RWPE2 (cell line): Measurements from ENCODE around the gene CLP1.

Experiments used
- ATAC-seq: fragments of 200-7000 bp; cut with Tn5 transposase; 3 replicates; pipeline ENCODE4 v1.9.1; 2021; ENCODE audit warnings: low read depth
- DNase-seq: peaks from one replicate; pipeline ENCODE4 v3.0.0-alpha.2; 2020; ENCODE audit warnings: low spot score
- H3K27ac ChIP-seq: fragments of 450-650 bp; 2 replicates; pipeline ENCODE4 v1.5.1; 2017; ENCODE audit warnings: mild to moderate bottlenecking; ENCODE audit not compliant: poor library complexity, severe bottlenecking
- H3K27me3 ChIP-seq: fragments of 250-450 bp; sonication (Bioruptor Pico); 2 replicates; pipeline ENCODE4 v1.5.1; 2021; ENCODE audit warnings: mild to moderate bottlenecking, moderate library complexity; ENCODE audit not compliant: insufficient read depth, poor library complexity, severe bottlenecking
- H3K36me3 ChIP-seq: fragments of 250-450 bp; sonication (Bioruptor Pico); 2 replicates; pipeline ENCODE4 v1.5.1; 2020; ENCODE audit warnings: low read depth, mild to moderate bottlenecking, moderate library complexity
- H3K4me1 ChIP-seq: fragments of 250-450 bp; sonication (Bioruptor Pico); 2 replicates; pipeline ENCODE4 v1.5.1; 2021; ENCODE audit warnings: mild to moderate bottlenecking, moderate library complexity; ENCODE audit not compliant: insufficient read depth, poor library complexity, severe bottlenecking
- H3K4me3 ChIP-seq: fragments of 250-450 bp; sonication (Bioruptor Pico); 2 replicates; pipeline ENCODE4 v1.5.1; 2021; ENCODE audit warnings: mild to moderate bottlenecking, moderate library complexity; ENCODE audit not compliant: severe bottlenecking
- H3K9me3 ChIP-seq: fragments of 250-450 bp; sonication (Bioruptor Pico); 2 replicates; pipeline ENCODE4 v1.5.1; 2021; ENCODE audit warnings: mild to moderate bottlenecking, moderate library complexity; ENCODE audit not compliant: severe bottlenecking
- TF ChIP-seq, protein P1 (sequence below): fragments of 450-650 bp; IDR thresholded peaks from one replicate; pipeline ENCODE4 v1.5.1; 2017; ENCODE audit warnings: mild to moderate bottlenecking, moderate library complexity; ENCODE audit not compliant: poor library complexity, severe bottlenecking

Gene CLP1

DNA sequence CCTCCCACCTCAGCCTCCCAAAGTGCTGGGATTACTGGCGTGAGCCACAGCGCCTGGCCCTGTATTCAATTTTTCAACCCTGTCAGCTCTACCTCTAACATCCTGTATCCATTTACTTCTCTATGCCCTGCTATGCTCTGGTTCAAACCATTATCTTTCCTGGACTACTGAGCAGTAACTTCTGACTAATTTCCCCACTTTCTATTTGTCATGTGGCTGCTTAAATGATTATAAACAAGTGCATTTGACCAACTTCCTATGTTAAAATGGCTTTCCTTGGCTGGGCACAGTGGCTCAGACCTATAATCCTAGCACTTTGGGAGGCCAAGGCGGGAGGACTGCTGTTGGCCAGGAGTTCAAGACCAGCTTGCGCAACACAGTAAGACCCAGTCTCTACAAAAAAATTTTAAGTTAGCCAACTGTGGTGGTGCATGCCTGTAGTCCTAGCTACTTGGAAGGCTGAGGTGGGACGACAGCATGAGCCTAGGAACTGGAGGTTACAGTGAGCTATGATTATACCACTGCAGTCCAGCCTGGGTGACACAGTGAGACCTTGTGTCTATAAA lies 52.3 kb downstream of the CLP1 start:
- H3K4me3 ChIP-seq, result no peak overlapping the region
- no peak overlapping the region for H3K27ac ChIP-seq
- TF ChIP-seq, protein P1, sequence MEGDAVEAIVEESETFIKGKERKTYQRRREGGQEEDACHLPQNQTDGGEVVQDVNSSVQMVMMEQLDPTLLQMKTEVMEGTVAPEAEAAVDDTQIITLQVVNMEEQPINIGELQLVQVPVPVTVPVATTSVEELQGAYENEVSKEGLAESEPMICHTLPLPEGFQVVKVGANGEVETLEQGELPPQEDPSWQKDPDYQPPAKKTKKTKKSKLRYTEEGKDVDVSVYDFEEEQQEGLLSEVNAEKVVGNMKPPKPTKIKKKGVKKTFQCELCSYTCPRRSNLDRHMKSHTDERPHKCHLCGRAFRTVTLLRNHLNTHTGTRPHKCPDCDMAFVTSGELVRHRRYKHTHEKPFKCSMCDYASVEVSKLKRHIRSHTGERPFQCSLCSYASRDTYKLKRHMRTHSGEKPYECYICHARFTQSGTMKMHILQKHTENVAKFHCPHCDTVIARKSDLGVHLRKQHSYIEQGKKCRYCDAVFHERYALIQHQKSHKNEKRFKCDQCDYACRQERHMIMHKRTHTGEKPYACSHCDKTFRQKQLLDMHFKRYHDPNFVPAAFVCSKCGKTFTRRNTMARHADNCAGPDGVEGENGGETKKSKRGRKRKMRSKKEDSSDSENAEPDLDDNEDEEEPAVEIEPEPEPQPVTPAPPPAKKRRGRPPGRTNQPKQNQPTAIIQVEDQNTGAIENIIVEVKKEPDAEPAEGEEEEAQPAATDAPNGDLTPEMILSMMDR, result no peak

More for the DNA sequence above, 52.3 kb downstream of the CLP1 start:
- Histone ChIP-seq H3K36me3 (peaks cover 9% of the 10 kb centered on the region), H3K4me1 (peaks cover 8% of the 10 kb centered on the region), H3K27me3 (no peaks in the 10 kb centered on the region), H3K9me3 (no peaks in the 10 kb centered on the region)
- ATAC-seq (no peak), DNase-seq (no peak)
